ENCODE results near the gene NME3. TPM values are rescaled to one million over a fixed set of nuclear protein-coding genes. Genes with fewer than 3 reads are reported as not detected.

Gene NME3
- total and polyA plus RNA-seq, 4 donors = 10.4 to 38.0 (median 19.4) TPM

DNA sequence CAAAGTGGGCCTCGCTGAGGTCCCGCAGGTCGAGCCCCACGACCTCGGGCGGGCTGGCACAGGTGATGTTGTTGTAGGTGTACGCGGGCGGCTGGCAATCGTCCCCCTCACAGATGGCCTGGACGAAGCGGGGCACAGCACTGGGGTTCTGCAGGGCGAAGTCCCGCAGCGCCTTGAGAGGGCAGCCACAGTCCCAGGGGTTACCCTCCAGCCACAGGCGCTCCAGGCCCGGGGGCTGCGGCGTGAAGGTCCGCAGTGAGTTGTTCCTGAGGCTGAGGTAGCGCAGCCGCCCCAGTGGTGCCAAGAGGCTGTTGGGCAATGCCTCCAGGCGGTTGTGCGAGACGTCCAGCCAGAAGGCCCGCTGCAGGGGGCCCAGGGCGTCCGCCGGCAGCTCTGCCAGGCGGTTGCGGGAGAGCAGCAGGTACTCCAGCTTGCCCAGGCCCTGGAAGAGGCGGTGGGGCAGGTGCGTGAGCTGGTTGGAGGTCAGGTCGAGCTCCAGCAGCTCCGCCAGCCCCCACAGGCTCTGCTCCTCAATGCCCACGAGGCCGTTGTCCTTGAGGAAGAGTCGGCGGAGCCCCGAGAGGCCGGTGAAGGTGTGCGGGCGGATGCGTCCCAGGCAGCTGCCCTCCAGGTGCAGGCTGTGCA is 19.4 kb upstream of the NME3 start:
- Histone ChIP-seq H3K27me3 (ENCODE audit: control insufficient read depth in 4 of 4, insufficient read depth in 4 of 4, low read length in 3 of 4) (no peaks in the 10 kb centered on the region), H3K4me1 (ENCODE audit: control insufficient read depth in 4 of 4, insufficient read depth in 4 of 4, low read length in 3 of 4) (peaks cover 20 to 72% (median 52%) of the 10 kb centered on the region in 4 donors), H3K36me3 (ENCODE audit: control insufficient read depth in 4 of 4, insufficient read depth in 3 of 4, low read depth in 1 of 4, low read length in 3 of 4) (peaks cover 0 to 34% (median 5%) of the 10 kb centered on the region in 4 donors), H3K9ac (ENCODE audit: low read depth in 1 of 2, low read length in 2 of 2) (no peak overlapping the region), H3K9me3 (ENCODE audit: control insufficient read depth in 4 of 4, low read length in 3 of 4) (no peaks in the 10 kb centered on the region), H3K27ac (ENCODE audit: low read depth in 1 of 2, low read length in 2 of 2) (no peak overlapping the region), H3K4me3 (ENCODE audit: low read depth in 1 of 3, low read length in 3 of 3) (no peak overlapping the region)
- 63% methylated on average over 44 of the region's 44 CpGs for WGBS
- TF ChIP-seq SP1 (IDR thresholded peaks at IDR 0.05) (no peak), ATF3 (IDR thresholded peaks at IDR 0.05) (no peak), RAD21 (IDR thresholded peaks at IDR 0.05) (no peak), RXRA (IDR thresholded peaks at IDR 0.05) (no peak), GABPA (IDR thresholded peaks at IDR 0.05 in 1 of 2, conservative IDR thresholded peaks at IDR 0.05 in 1 of 2) (no peak), HNF4G (IDR thresholded peaks at IDR 0.05) (no peak), NR2F2 (IDR thresholded peaks at IDR 0.05) (no peak), FOXA2 (IDR thresholded peaks at IDR 0.05) (no peak), FOXA1 (IDR thresholded peaks at IDR 0.05) (no peak), ZBTB33 (IDR thresholded peaks at IDR 0.05) (no peak), HNF4A (conservative IDR thresholded peaks at IDR 0.05) (no peak), EGR1 (IDR thresholded peaks at IDR 0.05; ENCODE audit: low read depth in 2 of 2) (no peak), TAF1 (conservative IDR thresholded peaks at IDR 0.05) (no peak), JUND (IDR thresholded peaks at IDR 0.05) (no peak), YY1 (IDR thresholded peaks at IDR 0.05) (no peak)
- TF ChIP-seq, protein P1, sequence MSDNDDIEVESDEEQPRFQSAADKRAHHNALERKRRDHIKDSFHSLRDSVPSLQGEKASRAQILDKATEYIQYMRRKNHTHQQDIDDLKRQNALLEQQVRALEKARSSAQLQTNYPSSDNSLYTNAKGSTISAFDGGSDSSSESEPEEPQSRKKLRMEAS (IDR thresholded peaks at IDR 0.05) = no peak
- TF ChIP-seq, protein P2, sequence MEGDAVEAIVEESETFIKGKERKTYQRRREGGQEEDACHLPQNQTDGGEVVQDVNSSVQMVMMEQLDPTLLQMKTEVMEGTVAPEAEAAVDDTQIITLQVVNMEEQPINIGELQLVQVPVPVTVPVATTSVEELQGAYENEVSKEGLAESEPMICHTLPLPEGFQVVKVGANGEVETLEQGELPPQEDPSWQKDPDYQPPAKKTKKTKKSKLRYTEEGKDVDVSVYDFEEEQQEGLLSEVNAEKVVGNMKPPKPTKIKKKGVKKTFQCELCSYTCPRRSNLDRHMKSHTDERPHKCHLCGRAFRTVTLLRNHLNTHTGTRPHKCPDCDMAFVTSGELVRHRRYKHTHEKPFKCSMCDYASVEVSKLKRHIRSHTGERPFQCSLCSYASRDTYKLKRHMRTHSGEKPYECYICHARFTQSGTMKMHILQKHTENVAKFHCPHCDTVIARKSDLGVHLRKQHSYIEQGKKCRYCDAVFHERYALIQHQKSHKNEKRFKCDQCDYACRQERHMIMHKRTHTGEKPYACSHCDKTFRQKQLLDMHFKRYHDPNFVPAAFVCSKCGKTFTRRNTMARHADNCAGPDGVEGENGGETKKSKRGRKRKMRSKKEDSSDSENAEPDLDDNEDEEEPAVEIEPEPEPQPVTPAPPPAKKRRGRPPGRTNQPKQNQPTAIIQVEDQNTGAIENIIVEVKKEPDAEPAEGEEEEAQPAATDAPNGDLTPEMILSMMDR (IDR thresholded peaks at IDR 0.05; ENCODE audit: low read depth, low read length, missing input control) = no peak
- TF ChIP-seq, protein P3, sequence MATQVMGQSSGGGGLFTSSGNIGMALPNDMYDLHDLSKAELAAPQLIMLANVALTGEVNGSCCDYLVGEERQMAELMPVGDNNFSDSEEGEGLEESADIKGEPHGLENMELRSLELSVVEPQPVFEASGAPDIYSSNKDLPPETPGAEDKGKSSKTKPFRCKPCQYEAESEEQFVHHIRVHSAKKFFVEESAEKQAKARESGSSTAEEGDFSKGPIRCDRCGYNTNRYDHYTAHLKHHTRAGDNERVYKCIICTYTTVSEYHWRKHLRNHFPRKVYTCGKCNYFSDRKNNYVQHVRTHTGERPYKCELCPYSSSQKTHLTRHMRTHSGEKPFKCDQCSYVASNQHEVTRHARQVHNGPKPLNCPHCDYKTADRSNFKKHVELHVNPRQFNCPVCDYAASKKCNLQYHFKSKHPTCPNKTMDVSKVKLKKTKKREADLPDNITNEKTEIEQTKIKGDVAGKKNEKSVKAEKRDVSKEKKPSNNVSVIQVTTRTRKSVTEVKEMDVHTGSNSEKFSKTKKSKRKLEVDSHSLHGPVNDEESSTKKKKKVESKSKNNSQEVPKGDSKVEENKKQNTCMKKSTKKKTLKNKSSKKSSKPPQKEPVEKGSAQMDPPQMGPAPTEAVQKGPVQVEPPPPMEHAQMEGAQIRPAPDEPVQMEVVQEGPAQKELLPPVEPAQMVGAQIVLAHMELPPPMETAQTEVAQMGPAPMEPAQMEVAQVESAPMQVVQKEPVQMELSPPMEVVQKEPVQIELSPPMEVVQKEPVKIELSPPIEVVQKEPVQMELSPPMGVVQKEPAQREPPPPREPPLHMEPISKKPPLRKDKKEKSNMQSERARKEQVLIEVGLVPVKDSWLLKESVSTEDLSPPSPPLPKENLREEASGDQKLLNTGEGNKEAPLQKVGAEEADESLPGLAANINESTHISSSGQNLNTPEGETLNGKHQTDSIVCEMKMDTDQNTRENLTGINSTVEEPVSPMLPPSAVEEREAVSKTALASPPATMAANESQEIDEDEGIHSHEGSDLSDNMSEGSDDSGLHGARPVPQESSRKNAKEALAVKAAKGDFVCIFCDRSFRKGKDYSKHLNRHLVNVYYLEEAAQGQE (IDR thresholded peaks at IDR 0.05) = no peak
- DNase-seq (ENCODE audit: low spot score) = no peak
